Stimulated activated CD8-positive, alpha-beta memory T cell treated with anti-CD3 and anti-CD28 coated beads, Interleukin-7, amount 100 ng/mL, for 48 hours (primary cell): ENCODE data around the gene CFAP53.
A peak's percentile ranks its signal among the peaks of the same experiment; 100 is the strongest.
"Not testable (repeated sequence)": the region's sequence is repeated elsewhere in the genome, so short reads cannot be mapped to it uniquely, and the experiment has no call there.

Experiments
- DNase-seq, 2 donors: peaks; one replicate each; pipeline ENCODE4 v3.0.0-alpha.2; 2020; ENCODE audit warnings: low read depth in 1 of 2; ENCODE audit errors: extremely low read depth in 1 of 2

CFAP53 gene

DNA sequence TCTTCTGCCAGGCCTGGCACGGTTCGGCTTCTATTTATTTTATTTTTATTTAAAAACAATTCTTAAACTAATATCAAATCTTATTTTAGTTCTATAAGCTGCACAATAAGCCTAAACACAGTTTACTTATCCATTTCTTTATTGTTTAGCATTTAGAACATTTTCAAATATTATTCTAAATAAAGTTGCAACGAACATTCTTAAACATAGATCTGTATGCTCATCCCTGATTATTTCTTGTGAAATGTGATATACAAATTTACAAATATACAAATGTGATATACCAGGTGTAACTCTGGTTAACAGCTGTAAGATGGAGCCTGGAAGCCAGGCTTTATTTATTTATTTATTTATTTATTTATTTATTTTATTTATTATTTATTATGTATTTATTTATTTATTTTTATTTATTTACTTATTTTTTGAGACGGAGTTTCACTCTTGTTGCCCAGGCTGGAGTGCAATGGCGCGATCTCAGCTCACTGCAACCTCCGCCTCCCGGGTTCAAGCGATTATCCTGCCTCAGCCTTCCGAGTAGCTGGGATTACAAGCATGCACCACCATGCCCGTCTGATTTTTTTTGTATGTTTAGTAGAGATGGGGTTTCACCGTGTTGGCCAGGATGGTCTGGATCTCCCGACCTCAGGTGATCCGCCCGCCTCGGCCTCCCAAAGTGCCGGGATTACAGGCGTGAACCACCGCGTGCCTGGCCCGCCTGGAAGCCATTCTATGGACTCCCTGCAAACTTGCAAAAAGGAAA, 22.2 kb upstream of the CFAP53 start:
- DNase-seq: not testable (repeated sequence)

- peak; percentile 92 to 96 for DNase-seq
These were observed 21.4 kb upstream of the CFAP53 start, which contains the start of gene CXXC1 for GRCh38 chr18:50287441-50288347. Gene CXXC1, minus strand, starts transcription at chr18:50287692. Its CDS starts 103 bp downstream, at chr18:50287589.

DNA sequence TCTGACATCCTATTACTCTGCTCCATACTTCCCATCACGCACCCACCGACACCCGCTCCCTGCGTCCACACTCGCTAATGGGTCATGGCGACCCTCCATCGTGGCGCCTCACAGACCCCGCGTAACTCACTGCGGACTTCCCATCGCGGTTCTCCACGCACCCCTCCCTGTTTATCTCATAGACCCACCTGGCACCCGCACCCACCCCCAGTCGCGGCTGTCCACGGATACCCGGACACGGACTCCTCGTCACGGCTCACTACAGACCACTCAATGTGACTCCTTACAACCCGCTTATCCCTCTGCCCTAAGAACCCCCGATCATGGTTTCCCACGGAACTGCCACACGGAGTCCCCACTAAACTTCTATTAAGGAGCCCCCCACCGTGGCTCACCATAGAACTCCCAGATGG, 20.7 kb upstream of the CFAP53 start:
- DNase-seq: no peak

GRCh38 chr18:50286391-50287027, 20.2 kb upstream of the CFAP53 start:
- no peak for DNase-seq

- DNase-seq: no peak
These were observed 19.5 kb upstream of the CFAP53 start for GRCh38 chr18:50285631-50286321.

DNA sequence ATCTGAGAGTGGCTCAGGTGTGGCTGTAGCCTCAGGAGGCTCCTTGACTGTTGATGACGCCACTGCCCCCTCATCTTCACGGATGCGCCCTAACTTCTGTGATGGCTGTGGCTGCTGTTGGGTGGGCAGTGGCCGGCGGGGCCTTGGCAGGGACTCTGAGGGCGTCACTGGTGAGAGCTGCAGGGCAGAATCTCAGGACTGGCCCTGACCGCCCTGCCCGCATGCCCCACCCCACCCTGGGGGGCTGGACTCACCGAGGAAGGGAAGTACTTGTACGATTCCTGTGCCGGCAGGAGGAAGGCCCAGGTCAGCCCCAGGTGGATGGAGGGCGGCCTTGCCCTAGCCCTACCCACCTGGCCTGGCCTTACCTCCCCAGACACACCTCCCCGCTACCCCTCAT, 18.8 kb upstream of the CFAP53 start:
- DNase-seq: no peak

GRCh38 chr18:50284255-50284885, 18.1 kb upstream of the CFAP53 start:
- DNase-seq: no peak

GRCh38 chr18:50283469-50284209, 17.3 kb upstream of the CFAP53 start:
- no peak for DNase-seq

- DNase-seq: no peak
These were observed 16.4 kb upstream of the CFAP53 start for GRCh38 chr18:50282521-50283335.

GRCh38 chr18:50281972-50282520, 15.8 kb upstream of the CFAP53 start:
- no peak for DNase-seq

DNA sequence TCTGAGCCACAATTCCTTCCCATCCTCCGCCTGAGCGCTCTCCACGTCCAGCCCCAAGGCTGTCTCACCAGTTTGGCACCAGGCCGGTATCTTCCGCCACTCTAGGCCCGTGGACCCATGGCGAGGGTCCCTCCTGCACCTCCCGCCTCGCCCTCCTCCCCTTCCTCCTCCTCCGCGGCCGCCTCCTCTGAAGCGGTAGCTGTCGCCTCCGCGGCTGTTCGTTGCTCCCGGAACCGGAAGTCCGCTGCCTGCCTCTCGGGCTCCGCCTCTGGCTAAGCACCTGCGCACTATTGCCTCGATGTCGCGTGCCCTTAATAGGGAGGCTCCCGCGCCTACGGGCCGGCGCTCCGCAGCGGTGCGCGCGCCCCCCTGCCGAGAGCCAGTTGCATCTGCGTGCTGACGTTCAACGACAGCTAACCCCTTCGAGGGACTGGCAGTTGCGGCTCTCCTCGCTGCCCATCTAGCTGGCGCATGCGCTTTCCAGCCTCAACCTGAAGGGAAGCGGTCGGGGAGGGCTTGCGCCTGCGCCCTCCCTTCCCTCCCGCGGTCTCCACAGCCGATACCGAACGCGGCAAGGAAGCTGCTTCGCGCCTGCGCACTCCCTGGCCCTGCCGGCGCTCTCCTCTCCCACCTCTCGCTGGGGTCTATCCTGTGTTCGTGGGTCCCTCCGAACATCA, 15.1 kb upstream of the CFAP53 start, which contains the start of gene MBD1:
TSS of gene MBD1 (minus strand) at position 229 of the 677 bp plus-strand sequence. CDS start 1,531 bp downstream, outside the sequence.
- DNase-seq: peak; percentile 92 to 93

- no peak for DNase-seq
These were observed 14.5 kb upstream of the CFAP53 start for GRCh38 chr18:50280707-50281294.

- DNase-seq: no peak
These were observed 13.5 kb upstream of the CFAP53 start for GRCh38 chr18:50279752-50280151.

GRCh38 chr18:50277942-50278341, 11.6 kb upstream of the CFAP53 start:
- DNase-seq: no peak

GRCh38 chr18:50276452-50276851, 10.2 kb upstream of the CFAP53 start:
- no peak for DNase-seq

- DNase-seq: no peak
These were observed 9.3 kb upstream of the CFAP53 start for GRCh38 chr18:50275503-50276036.

DNA sequence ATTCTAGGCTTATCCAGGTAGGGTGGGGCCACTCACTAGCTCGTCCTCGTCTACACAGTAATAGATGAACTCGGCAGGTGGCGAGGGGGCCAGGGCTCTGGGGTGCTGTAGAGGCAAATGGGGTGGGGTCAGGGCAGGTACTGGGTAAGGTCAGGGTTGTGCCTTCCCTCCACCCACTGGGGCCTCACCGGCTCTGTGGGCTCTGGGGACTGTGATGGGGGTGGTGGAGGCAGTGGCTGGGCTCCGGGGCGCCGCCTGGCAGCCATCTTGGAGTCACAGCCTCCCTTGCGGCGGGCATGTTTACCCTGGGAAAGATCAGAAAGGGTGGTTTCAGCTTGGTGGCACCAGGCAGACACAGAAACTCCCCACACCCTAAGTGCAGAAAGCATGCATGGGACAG, 8.6 kb upstream of the CFAP53 start:
- no peak for DNase-seq
